Measurements from ENCODE around the gene TNFAIP8L2. TPM values are rescaled to one million over a fixed set of nuclear protein-coding genes. Genes with fewer than 3 reads are reported as not detected.

TNFAIP8L2 gene
- total and polyA plus RNA-seq, 2 of the 4 experiments (the other 2 are of a cell fraction), result not detected

DNA sequence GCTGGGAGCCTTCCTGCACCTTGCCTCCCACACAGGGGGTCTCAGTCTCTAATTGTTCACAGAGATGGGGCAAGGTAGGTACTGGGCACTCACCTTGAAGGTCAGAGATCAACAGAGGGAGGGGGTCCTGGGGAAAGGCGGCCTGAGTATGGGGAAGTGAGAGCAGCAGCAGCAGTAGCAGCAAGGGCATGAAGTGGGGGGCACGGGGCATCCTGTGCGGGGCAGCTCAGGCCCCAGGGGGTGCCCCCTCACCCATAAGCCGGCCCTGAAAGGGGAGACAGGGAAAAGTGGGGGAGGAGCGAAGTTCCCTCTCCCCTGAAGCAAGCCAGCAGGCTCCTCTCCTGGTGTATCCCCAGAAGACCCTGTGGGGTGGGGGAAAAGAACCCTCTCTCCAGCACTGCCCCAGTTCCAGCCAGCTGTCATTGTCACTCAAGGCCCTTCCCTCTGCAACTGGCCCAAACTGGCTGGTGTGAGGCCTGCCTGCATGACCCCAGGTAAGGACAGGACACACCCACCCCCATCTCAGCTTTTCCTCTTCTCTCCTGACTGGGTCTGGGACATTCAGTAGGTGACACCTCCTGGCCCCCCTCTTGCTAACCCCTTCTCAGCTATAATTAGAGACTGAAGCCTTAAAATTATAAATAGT lies 13.9 kb upstream of the TNFAIP8L2 start (continued):
- TF ChIP-seq, protein P1, sequence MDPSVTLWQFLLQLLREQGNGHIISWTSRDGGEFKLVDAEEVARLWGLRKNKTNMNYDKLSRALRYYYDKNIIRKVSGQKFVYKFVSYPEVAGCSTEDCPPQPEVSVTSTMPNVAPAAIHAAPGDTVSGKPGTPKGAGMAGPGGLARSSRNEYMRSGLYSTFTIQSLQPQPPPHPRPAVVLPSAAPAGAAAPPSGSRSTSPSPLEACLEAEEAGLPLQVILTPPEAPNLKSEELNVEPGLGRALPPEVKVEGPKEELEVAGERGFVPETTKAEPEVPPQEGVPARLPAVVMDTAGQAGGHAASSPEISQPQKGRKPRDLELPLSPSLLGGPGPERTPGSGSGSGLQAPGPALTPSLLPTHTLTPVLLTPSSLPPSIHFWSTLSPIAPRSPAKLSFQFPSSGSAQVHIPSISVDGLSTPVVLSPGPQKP (IDR thresholded peaks at IDR 0.05; ENCODE audit: borderline replicate concordance, low read depth, low read length), result no peak
- TF ChIP-seq SMC3 (IDR thresholded peaks at IDR 0.05; ENCODE audit: low read depth, low read length) (no peak), RFX5 (IDR thresholded peaks at IDR 0.05; ENCODE audit: low read depth, low read length) (no peak), MAZ (IDR thresholded peaks at IDR 0.05; ENCODE audit: borderline replicate concordance, low read depth, low read length) (no peak), RAD21 (IDR thresholded peaks at IDR 0.05; ENCODE audit: low read length) (no peak), RCOR1 (IDR thresholded peaks at IDR 0.05; ENCODE audit: insufficient replicate concordance, low read length) (no peak)

All from IMR-90 (cell line).